HL-60 (cell line): Measurements from ENCODE around the gene PIK3CB.

ENCODE experiments used
- CTCF ChIP-seq: IDR thresholded peaks from one replicate; pipeline ENCODE4 v1.5.1; 2011; ENCODE audit warnings: low read length, control low read depth, inconsistent platforms; ENCODE audit not compliant: insufficient read depth
- GABPA ChIP-seq: IDR thresholded peaks from 2 replicates; pipeline ENCODE4 v1.6.1; 2012; ENCODE audit warnings: low read depth
- POLR2AphosphoS5 ChIP-seq: IDR thresholded peaks from 2 replicates; pipeline ENCODE4 v1.6.1; 2012; ENCODE audit warnings: low read depth
- REST ChIP-seq: IDR thresholded peaks from 2 replicates; pipeline ENCODE4 v1.6.1; 2012; ENCODE audit warnings: low read depth; ENCODE audit not compliant: insufficient replicate concordance
- SPI1 ChIP-seq: IDR thresholded peaks from 2 replicates; pipeline ENCODE4 v1.6.1; 2012; ENCODE audit warnings: low read depth, mild to moderate bottlenecking, borderline replicate concordance

GRCh38 chr3:138824114-138824506 is 10.6 kb downstream of the PIK3CB start:
- TF ChIP-seq CTCF (no peak), POLR2AphosphoS5 (no peak), REST (no peak), SPI1 (no peak), GABPA (no peak)
